Erythroblast (primary cell): ENCODE measurements around the gene MAP2K6.

Experiments
- GATA1 ChIP-seq: IDR thresholded peaks from 2 replicates; pipeline ENCODE4 v1.6.1; 2011; ENCODE audit warnings: low read depth, mild to moderate bottlenecking, control low read depth, low read length, moderate library complexity
- POLR2A ChIP-seq: IDR thresholded peaks from 2 replicates; pipeline ENCODE4 v1.6.1; 2011; ENCODE audit warnings: mild to moderate bottlenecking, low read length

- no peak for TF ChIP-seq POLR2A
- TF ChIP-seq GATA1: no peak
Observed at GRCh38 chr17:69593351-69593715, 178.8 kb downstream of the MAP2K6 start.
